Lung (tissue), 16 donors: ENCODE results near the gene FLVCR2. TPM values are rescaled to one million over a fixed set of nuclear protein-coding genes. Genes with fewer than 3 reads are reported as not detected.

Experiments
- ATAC-seq: fragments of 200-7000 bp; cut with Tn5 transposase; one replicate; pipeline ENCODE4 v1.9.1; 2020; ENCODE audit warnings: moderate number of reproducible peaks; ENCODE audit not compliant: insufficient read depth, low FRiP score
- DNase-seq, 3 donors: peaks; one replicate each; pipeline ENCODE4 v3.0.0-alpha.2; 2013 to 2017
- H3K27ac ChIP-seq, 2 donors: one replicate each; pipeline ENCODE4 v1.5.1; 2013; ENCODE audit warnings: mild to moderate bottlenecking in 2 of 2, moderate library complexity in 2 of 2, control low read depth in 1 of 2, inconsistent platforms in 1 of 2, low read depth in 1 of 2, low read length in 1 of 2
- H3K27me3 ChIP-seq, 3 donors: one replicate each; pipeline ENCODE4 v1.5.1; 2013; ENCODE audit warnings: low read length in 2 of 3; ENCODE audit not compliant: control insufficient read depth in 3 of 3, insufficient read depth in 3 of 3
- H3K36me3 ChIP-seq, 4 donors: one replicate each; pipeline ENCODE4 v1.5.1; 2013; ENCODE audit warnings: low read length in 4 of 4, mild to moderate bottlenecking in 1 of 4, moderate library complexity in 1 of 4; ENCODE audit not compliant: control insufficient read depth in 4 of 4, insufficient read depth in 4 of 4
- H3K4me1 ChIP-seq, 5 donors: one replicate each; pipeline ENCODE4 v1.5.1; 2013; ENCODE audit warnings: low read length in 5 of 5, mild to moderate bottlenecking in 2 of 5, moderate library complexity in 1 of 5; ENCODE audit not compliant: control insufficient read depth in 5 of 5, insufficient read depth in 5 of 5
- H3K4me3 ChIP-seq: one replicate; pipeline ENCODE4 v1.5.1; 2013; ENCODE audit warnings: mild to moderate bottlenecking, control low read depth, moderate library complexity
- H3K9ac ChIP-seq, 2 donors: one replicate each; pipeline ENCODE4 v1.5.1; 2013; ENCODE audit warnings: low read length in 2 of 2, control low read depth in 1 of 2; ENCODE audit not compliant: insufficient read depth in 1 of 2
- H3K9me3 ChIP-seq, 4 donors: one replicate each; pipeline ENCODE4 v1.5.1; 2013; ENCODE audit warnings: low read length in 3 of 4, mild to moderate bottlenecking in 1 of 4, moderate library complexity in 1 of 4; ENCODE audit not compliant: control insufficient read depth in 4 of 4, insufficient read depth in 3 of 4
- WGBS, 2 donors: extraction: QIAGEN DNeasy Blood & Tissue Kit; methylation state at CpG; one replicate each; pipeline ENCODE4 v1.1.7; 2013; 5-methylcytosine and 5-hydroxymethylcytosine counted together
- long read RNA-seq, 5 donors: transcript quantifications; one replicate each; lab custom pipeline, GENCODE V29; 2026
- polyA plus RNA-seq, 2 donors: library from polyadenylated mRNA; stranded (reverse); fragments of 200-250 nt; gene quantifications; one replicate each; pipeline ENCODE4 v1.2.1, GENCODE V29; 2013
- total RNA-seq, 2 donors: library from RNA; depleted of rRNA in 1 of 2; stranded (reverse); fragments of >200 nt in 1 of 2; gene quantifications; one replicate each; pipeline ENCODE4 v1.2.1, GENCODE V29; 2014 to 2021
- TF ChIP-seq, protein P1 (sequence below): IDR thresholded peaks from 2 replicates; pipeline ENCODE4 v1.5.1; 2012; ENCODE audit warnings: mild to moderate bottlenecking; ENCODE audit errors: control extremely low read depth, extremely low read depth
- donor health status: control.
- donor health status: control.
- donor health status: Bipolar disorder and iron deficiency.
- donor health status: healthy.
- donor health status: DM: yes; HTN: yes; CAD: no.

The FLVCR2 gene, protein sequence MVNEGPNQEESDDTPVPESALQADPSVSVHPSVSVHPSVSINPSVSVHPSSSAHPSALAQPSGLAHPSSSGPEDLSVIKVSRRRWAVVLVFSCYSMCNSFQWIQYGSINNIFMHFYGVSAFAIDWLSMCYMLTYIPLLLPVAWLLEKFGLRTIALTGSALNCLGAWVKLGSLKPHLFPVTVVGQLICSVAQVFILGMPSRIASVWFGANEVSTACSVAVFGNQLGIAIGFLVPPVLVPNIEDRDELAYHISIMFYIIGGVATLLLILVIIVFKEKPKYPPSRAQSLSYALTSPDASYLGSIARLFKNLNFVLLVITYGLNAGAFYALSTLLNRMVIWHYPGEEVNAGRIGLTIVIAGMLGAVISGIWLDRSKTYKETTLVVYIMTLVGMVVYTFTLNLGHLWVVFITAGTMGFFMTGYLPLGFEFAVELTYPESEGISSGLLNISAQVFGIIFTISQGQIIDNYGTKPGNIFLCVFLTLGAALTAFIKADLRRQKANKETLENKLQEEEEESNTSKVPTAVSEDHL
- total RNA-seq (10 to 100 TPM in 1 of 2 donors, 1 to 10 TPM in 1; 9.6 to 31.4 TPM), polyA plus RNA-seq (10 to 100 TPM in 1 of 2 donors, 1 to 10 TPM in 1; 4.7 to 37.6 TPM)
- long read RNA-seq, donor 1, partial matches to known transcripts = 0 of 2 reads
- long read RNA-seq, donor 1, other reads (novel, unspliced or antisense) = 0 of 2 reads
- long read RNA-seq, donor 2, partial matches to known transcripts = 0 of 1 reads
- long read RNA-seq, donor 2, other reads (novel, unspliced or antisense) = 0 of 1 reads
- long read RNA-seq, donor 3, partial matches to known transcripts = 0 of 1 reads
- long read RNA-seq, donor 3, other reads (novel, unspliced or antisense) = 0 of 1 reads
- long read RNA-seq, donor 4 = 0 reads
- long read RNA-seq, donor 5 = 0 reads

DNA sequence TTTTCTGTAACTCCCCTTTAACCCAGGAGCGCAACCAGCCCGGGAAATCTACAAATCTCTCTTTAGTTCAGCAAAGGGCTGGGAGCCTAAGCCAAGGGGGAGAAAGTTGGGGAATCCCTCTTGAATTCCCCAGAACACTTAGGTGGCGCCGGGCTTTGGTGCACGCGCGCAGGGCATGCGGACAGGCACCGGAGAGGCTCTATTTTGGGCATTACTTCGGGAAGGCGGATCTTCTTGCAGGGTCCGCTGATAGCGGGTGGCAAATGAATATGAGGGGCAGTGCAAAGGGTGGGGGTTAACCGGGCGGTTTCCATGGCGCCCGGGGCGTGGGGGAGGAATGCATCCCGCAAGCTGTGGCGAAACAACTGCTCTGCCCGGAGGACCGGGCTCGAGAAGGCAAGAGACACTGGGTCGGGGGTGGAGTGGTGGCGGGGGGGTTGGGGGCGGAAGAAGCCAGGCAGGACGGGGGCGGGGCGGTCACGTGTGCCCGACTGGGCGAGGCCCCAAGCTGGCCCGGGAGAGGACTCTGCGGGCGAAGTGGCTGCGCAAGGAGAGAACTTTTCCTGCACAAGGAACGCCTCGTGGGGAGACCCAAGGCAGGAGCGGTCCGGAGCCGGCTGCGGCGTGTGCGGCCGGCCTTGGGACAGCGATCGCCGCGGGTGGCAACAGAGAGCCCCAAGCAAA lies at the start of gene FLVCR2:
Gene FLVCR2 (plus strand): TSS at position 519 of the 684 bp plus-strand sequence. CDS start 353 bp downstream, outside the sequence.
- peak within 1 kb of the TSS; percentile 54 for H3K4me3 ChIP-seq
- ATAC-seq (peak; percentile 82), DNase-seq (peak; percentile 78 to 86 (median 80))
- TF ChIP-seq, protein P1, sequence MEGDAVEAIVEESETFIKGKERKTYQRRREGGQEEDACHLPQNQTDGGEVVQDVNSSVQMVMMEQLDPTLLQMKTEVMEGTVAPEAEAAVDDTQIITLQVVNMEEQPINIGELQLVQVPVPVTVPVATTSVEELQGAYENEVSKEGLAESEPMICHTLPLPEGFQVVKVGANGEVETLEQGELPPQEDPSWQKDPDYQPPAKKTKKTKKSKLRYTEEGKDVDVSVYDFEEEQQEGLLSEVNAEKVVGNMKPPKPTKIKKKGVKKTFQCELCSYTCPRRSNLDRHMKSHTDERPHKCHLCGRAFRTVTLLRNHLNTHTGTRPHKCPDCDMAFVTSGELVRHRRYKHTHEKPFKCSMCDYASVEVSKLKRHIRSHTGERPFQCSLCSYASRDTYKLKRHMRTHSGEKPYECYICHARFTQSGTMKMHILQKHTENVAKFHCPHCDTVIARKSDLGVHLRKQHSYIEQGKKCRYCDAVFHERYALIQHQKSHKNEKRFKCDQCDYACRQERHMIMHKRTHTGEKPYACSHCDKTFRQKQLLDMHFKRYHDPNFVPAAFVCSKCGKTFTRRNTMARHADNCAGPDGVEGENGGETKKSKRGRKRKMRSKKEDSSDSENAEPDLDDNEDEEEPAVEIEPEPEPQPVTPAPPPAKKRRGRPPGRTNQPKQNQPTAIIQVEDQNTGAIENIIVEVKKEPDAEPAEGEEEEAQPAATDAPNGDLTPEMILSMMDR = no peak
- H3K27ac ChIP-seq = peak within 1 kb of the TSS; percentile 63 to 86
- no peaks in the 10 kb centered on the region for H3K27me3 ChIP-seq
- H3K9ac ChIP-seq = peak within 1 kb of the TSS in 1 of 2 donors; percentile 52
- peaks cover 4 to 22% (median 5%) of the 10 kb centered on the region in 5 donors for H3K4me1 ChIP-seq
- no peaks in the 10 kb centered on the region for H3K9me3 ChIP-seq
- WGBS, 2 donors = 1 to 2% methylated on average over 43 to 49 of the region's 49 CpGs
- no peaks in the 10 kb centered on the region for H3K36me3 ChIP-seq

DNA sequence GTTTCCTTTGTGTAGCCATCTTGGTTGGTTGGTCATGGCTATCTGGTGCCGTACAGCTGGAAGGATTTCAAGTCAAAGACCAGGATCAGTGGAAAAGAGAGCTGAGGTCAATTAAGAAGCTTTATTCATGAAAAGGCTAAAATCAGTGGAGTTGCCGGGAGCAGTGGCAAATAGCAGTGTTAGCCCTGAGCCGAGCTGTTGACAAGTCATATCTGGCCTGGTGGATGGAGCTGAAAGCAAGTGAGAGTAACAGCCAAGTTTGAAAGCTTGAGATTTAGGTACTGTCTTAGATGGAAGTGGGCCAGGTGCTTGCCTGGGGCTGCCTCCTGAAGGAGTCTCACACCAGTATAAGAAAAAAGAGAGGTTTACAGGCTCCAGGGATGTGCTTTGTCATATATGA lies 47.2 kb upstream of the FLVCR2 start:
- Histone ChIP-seq H3K9ac (no peak overlapping the region), H3K9me3 (no peaks in the 10 kb centered on the region), H3K4me1 (peaks cover 0 to 5% (median 0%) of the 10 kb centered on the region in 5 donors), H3K27me3 (no peaks in the 10 kb centered on the region), H3K36me3 (peaks cover 0 to 2% (median 0%) of the 10 kb centered on the region in 4 donors), H3K27ac (no peak overlapping the region), H3K4me3 (no peak overlapping the region)
- TF ChIP-seq, protein P1 = no peak
- WGBS, 2 donors = 93 to 97% methylated on average over 3 of the region's 3 CpGs
- ATAC-seq (no peak), DNase-seq (no peak)

GRCh38 chr14:75531660-75532317 lies 46.6 kb upstream of the FLVCR2 start:
- Histone ChIP-seq H3K4me1 (peaks cover 0 to 5% (median 0%) of the 10 kb centered on the region in 5 donors), H3K9me3 (no peaks in the 10 kb centered on the region), H3K9ac (no peak overlapping the region), H3K27ac (no peak overlapping the region), H3K4me3 (no peak overlapping the region), H3K36me3 (peaks cover 0 to 2% (median 0%) of the 10 kb centered on the region in 4 donors), H3K27me3 (no peaks in the 10 kb centered on the region)
- ATAC-seq = no peak
- 81 to 86% methylated on average over 5 of the region's 5 CpGs for WGBS, 2 donors
- no peak for DNase-seq
- TF ChIP-seq, protein P1 = no peak
